Keratinocyte (primary cell): Measurements from ENCODE around the gene PAMR1. TPM values are rescaled to one million over a fixed set of nuclear protein-coding genes. Genes with fewer than 3 reads are reported as not detected.

Experiments
- DNase-seq: peaks from one replicate; pipeline ENCODE4 v3.0.0-alpha.2; 2011; ENCODE audit warnings: low read depth, missing footprints, low spot score
- FAIRE-seq: peaks from 2 replicates; lab custom pipeline; 2011; peaks lifted over from hg19 to GRCh38; lab: Jason Lieb, UNC
- H2AFZ ChIP-seq: 2 replicates; pipeline ENCODE4 v1.6.0; 2012; ENCODE audit warnings: low read length, control low read depth, inconsistent platforms; ENCODE audit not compliant: control insufficient read depth
- H3K27ac ChIP-seq: 2 replicates; pipeline ENCODE4 v1.5.1; 2011; ENCODE audit warnings: low read length; ENCODE audit not compliant: control insufficient read depth, insufficient read depth
- H3K27me3 ChIP-seq: 3 replicates; pipeline ENCODE4 v1.6.0; 2011; ENCODE audit warnings: low read length; ENCODE audit not compliant: control insufficient read depth, insufficient read depth; ENCODE audit errors: extremely low read depth
- H3K36me3 ChIP-seq, 2 experiments: 2 replicates in 1 of 2; 3 replicates in 1 of 2; pipeline ENCODE4 v1.5.1; 2011; ENCODE audit warnings: low read length in 2 of 2, mild to moderate bottlenecking in 1 of 2; ENCODE audit not compliant: control insufficient read depth in 2 of 2, insufficient read depth in 2 of 2; ENCODE audit errors: extremely low read depth in 1 of 2
- H3K4me1 ChIP-seq: 3 replicates; pipeline ENCODE4 v1.5.1; 2011; ENCODE audit warnings: low read length; ENCODE audit not compliant: control insufficient read depth, insufficient read depth; ENCODE audit errors: extremely low read depth
- H3K4me2 ChIP-seq: 3 replicates; pipeline ENCODE4 v1.6.0; 2011; ENCODE audit warnings: low read depth, low read length; ENCODE audit not compliant: control insufficient read depth, insufficient read depth; ENCODE audit errors: extremely low read depth
- H3K4me3 ChIP-seq, 3 experiments: fragments of 200-600 bp in 1 of 3; sonication (generic) in 1 of 3; 2 replicates in 2 of 3; 3 replicates in 1 of 3; pipeline ENCODE4 v1.5.1; 2011 to 2016; ENCODE audit warnings: low read length in 3 of 3, mild to moderate bottlenecking in 3 of 3, control low read depth in 2 of 3, inconsistent platforms in 1 of 3, low read depth in 1 of 3, mixed read lengths in 1 of 3, mixed run types in 1 of 3, moderate library complexity in 1 of 3; ENCODE audit not compliant: control insufficient read depth in 2 of 3, insufficient read depth in 2 of 3; ENCODE audit errors: extremely low read depth in 1 of 3
- H3K79me2 ChIP-seq: 2 replicates; pipeline ENCODE4 v1.6.0; 2012; ENCODE audit warnings: low read length; ENCODE audit not compliant: control insufficient read depth, insufficient read depth
- H3K9ac ChIP-seq: 3 replicates; pipeline ENCODE4 v1.6.0; 2011; ENCODE audit warnings: low read length; ENCODE audit not compliant: control insufficient read depth, insufficient read depth; ENCODE audit errors: extremely low read depth
- H3K9me1 ChIP-seq: 3 replicates; pipeline ENCODE4 v1.6.0; 2011; ENCODE audit warnings: low read length; ENCODE audit not compliant: control insufficient read depth, insufficient read depth; ENCODE audit errors: extremely low read depth
- H3K9me3 ChIP-seq: 2 replicates; pipeline ENCODE4 v1.5.1; 2012; ENCODE audit warnings: low read depth, low read length; ENCODE audit not compliant: control insufficient read depth
- H4K20me1 ChIP-seq: 3 replicates; pipeline ENCODE4 v1.6.0; 2011; ENCODE audit warnings: low read length; ENCODE audit not compliant: control insufficient read depth, insufficient read depth; ENCODE audit errors: extremely low read depth
- CTCF ChIP-seq, 3 experiments: IDR thresholded peaks in 1 of 3; conservative IDR thresholded peaks in 1 of 3; optimal IDR thresholded peaks in 1 of 3; 2 replicates in 2 of 3; 3 replicates in 1 of 3; pipeline versions ENCODE3 to v1.5.1; 2011; ENCODE audit warnings: low read length in 3 of 3, mild to moderate bottlenecking in 3 of 3, moderate library complexity in 2 of 3, control low read depth in 1 of 3, inconsistent platforms in 1 of 3; ENCODE audit not compliant: insufficient read depth in 2 of 3; ENCODE audit errors: extremely low read depth in 1 of 3
- EZH2 ChIP-seq: IDR thresholded peaks from one replicate; pipeline ENCODE4 v1.6.1; 2012; ENCODE audit warnings: inconsistent platforms, mild to moderate bottlenecking, low read length, moderate library complexity
- dilution Hi-C: fragments of 300-500 bp; cut with MboI; formaldehyde crosslinking; loops from one replicate; pipeline ENCODE4 v1.7.0; 2020; ENCODE audit warnings: low sequenced_read_pairs; ENCODE audit not compliant: extremely low pct_ligation_motif_present
- polyA plus RNA-seq, 5 experiments: library from polyadenylated mRNA; depleted of rRNA in 3 of 5; stranded (reverse) in 3 of 5; stranded (forward) in 1 of 5; unstranded in 1 of 5; fragments of >200 nt; gene quantifications; 1 replicate in 1 of 5; 2 replicates in 3 of 5; 3 replicates in 1 of 5; pipeline versions ENCODE4 v1.2.1 to v1.2.3, GENCODE V29; 2011 to 2012; ENCODE audit warnings: missing spikeins in 2 of 5, low read depth in 1 of 5, low replicate concordance in 1 of 5

PAMR1 gene
- polyA plus RNA-seq, 1 donor (not counting 4 experiments of a cell fraction or from before 2014, with no cell fraction given), result 4.1 TPM

- no peaks in the 10 kb centered on the region for H3K36me3 ChIP-seq
- H3K79me2 ChIP-seq, result no peaks in the 10 kb centered on the region
- no peak for TF ChIP-seq CTCF (optimal IDR thresholded peaks at IDR 0.05 in 1 of 3, IDR thresholded peaks at IDR 0.05 in 1 of 3, conservative IDR thresholded peaks at IDR 0.05 in 1 of 3; ENCODE audit: extremely low read depth in 1 of 3, insufficient read depth in 2 of 3, low read length in 3 of 3)
- no peak for TF ChIP-seq EZH2
- H3K4me1 ChIP-seq, result no peaks in the 10 kb centered on the region
- no peak overlapping the region for H2AFZ ChIP-seq
- no peak for FAIRE-seq
- no peaks in the 10 kb centered on the region for H4K20me1 ChIP-seq
- H3K9ac ChIP-seq, result no peak overlapping the region
- H3K9me1 ChIP-seq, result no peaks in the 10 kb centered on the region
- H3K4me3 ChIP-seq, result no peak overlapping the region
- H3K4me2 ChIP-seq, result no peak overlapping the region
- H3K27ac ChIP-seq, result no peak overlapping the region
- no peaks in the 10 kb centered on the region for H3K9me3 ChIP-seq
- dilution Hi-C loops, result no loop called here
- H3K27me3 ChIP-seq, result peaks cover 5% of the 10 kb centered on the region
- no peak for DNase-seq
Observed at GRCh38 chr11:35473795-35474374, 51.5 kb downstream of the PAMR1 start.

- H3K9me1 ChIP-seq, result no peaks in the 10 kb centered on the region
- H3K36me3 ChIP-seq, result no peaks in the 10 kb centered on the region
- H3K4me2 ChIP-seq, result no peak overlapping the region
- no peaks in the 10 kb centered on the region for H3K27me3 ChIP-seq
- H3K9ac ChIP-seq, result no peak overlapping the region
- no peaks in the 10 kb centered on the region for H3K79me2 ChIP-seq
- no peak for TF ChIP-seq EZH2
- TF ChIP-seq CTCF (optimal IDR thresholded peaks at IDR 0.05 in 1 of 3, IDR thresholded peaks at IDR 0.05 in 1 of 3, conservative IDR thresholded peaks at IDR 0.05 in 1 of 3; ENCODE audit: extremely low read depth in 1 of 3, insufficient read depth in 2 of 3, low read length in 3 of 3), result no peak
- H3K4me1 ChIP-seq, result no peaks in the 10 kb centered on the region
- no peak overlapping the region for H3K27ac ChIP-seq
- FAIRE-seq, result no peak
- H3K4me3 ChIP-seq, result no peak overlapping the region
- H3K9me3 ChIP-seq, result no peaks in the 10 kb centered on the region
- no peak for DNase-seq
- H4K20me1 ChIP-seq, result no peaks in the 10 kb centered on the region
- dilution Hi-C loops, result no loop called here
- H2AFZ ChIP-seq, result no peak overlapping the region
Observed at GRCh38 chr11:35470616-35471015, 54.8 kb downstream of the PAMR1 start.
